ENCODE results near the gene TLE5.

TLE5 gene

DNA sequence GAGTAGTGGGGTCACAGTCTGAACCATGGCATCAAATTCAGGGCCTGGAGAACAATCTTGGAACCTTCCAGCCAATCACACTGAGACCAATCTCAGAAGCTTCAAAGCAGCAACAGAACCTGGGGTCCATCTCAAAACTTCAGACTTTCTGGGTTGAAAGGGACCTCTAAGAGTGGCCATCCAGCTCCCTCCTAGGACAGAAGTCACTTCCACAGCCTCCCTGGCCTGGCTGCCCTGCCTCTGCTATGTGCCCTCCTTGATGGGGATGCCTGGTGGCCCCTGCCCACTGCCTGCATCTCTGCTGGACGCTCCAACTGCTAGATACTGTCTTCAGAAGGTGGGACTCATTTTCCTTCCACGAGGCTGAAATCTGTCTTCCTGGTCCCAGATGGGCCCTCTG is 35.0 kb downstream of the TLE5 start:
- Histone ChIP-seq H3K4me3 (IDR thresholded peaks at IDR 0.05; ENCODE audit: insufficient read depth, low read depth, low read length) (no peak overlapping the region), H3K9ac (no peak overlapping the region), H3K79me2 (ENCODE audit: insufficient read depth, low read depth) (no peaks in the 10 kb centered on the region), H3K27me3 (ENCODE audit: insufficient read depth, low read depth) (peaks cover 91% of the 10 kb centered on the region), H3K4me1 (ENCODE audit: low read depth, poor library complexity, severe bottlenecking) (no peaks in the 10 kb centered on the region), H3K27ac (no peak overlapping the region), H3K36me3 (ENCODE audit: insufficient read depth) (no peaks in the 10 kb centered on the region), H4K20me1 (ENCODE audit: insufficient read depth) (no peaks in the 10 kb centered on the region), H2AFZ (ENCODE audit: low read depth) (no peak overlapping the region), H3K4me2 (no peak overlapping the region)
- TF ChIP-seq, protein P1, sequence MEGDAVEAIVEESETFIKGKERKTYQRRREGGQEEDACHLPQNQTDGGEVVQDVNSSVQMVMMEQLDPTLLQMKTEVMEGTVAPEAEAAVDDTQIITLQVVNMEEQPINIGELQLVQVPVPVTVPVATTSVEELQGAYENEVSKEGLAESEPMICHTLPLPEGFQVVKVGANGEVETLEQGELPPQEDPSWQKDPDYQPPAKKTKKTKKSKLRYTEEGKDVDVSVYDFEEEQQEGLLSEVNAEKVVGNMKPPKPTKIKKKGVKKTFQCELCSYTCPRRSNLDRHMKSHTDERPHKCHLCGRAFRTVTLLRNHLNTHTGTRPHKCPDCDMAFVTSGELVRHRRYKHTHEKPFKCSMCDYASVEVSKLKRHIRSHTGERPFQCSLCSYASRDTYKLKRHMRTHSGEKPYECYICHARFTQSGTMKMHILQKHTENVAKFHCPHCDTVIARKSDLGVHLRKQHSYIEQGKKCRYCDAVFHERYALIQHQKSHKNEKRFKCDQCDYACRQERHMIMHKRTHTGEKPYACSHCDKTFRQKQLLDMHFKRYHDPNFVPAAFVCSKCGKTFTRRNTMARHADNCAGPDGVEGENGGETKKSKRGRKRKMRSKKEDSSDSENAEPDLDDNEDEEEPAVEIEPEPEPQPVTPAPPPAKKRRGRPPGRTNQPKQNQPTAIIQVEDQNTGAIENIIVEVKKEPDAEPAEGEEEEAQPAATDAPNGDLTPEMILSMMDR (conservative IDR thresholded peaks at IDR 0.05; ENCODE audit: low read depth, low read length), result no peak

DNA sequence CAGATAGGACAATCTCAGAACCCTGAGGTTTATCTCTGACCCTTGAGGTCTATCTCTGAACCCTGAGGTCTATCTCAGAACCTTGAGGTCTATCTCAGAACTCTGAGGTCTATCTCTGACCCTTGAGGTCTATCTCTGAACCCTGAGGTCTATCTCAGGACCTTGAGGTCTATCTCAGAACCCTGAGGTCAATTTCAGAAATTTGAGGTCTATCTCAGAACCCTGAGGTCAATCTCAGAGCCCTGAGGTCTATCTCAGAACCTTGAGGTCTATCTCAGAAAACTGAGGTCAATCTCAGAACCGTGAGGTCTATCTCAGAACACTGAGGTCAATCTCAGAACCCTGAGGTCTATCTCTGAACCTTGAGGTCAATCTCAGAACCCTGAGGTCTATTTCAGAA is 35.5 kb downstream of the TLE5 start:
- H2AFZ ChIP-seq (ENCODE audit: low read depth), result no peak overlapping the region
- TF ChIP-seq, protein P1 (conservative IDR thresholded peaks at IDR 0.05; ENCODE audit: low read depth, low read length), result no peak
- no peaks in the 10 kb centered on the region for H3K79me2 ChIP-seq (ENCODE audit: insufficient read depth, low read depth)
- H3K27me3 ChIP-seq (ENCODE audit: insufficient read depth, low read depth), result peaks cover 86% of the 10 kb centered on the region
- no peaks in the 10 kb centered on the region for H3K36me3 ChIP-seq (ENCODE audit: insufficient read depth)
- H3K9ac ChIP-seq, result no peak overlapping the region
- H3K27ac ChIP-seq, result no peak overlapping the region
- no peak overlapping the region for H3K4me3 ChIP-seq (IDR thresholded peaks at IDR 0.05; ENCODE audit: insufficient read depth, low read depth, low read length)
- H3K4me2 ChIP-seq, result no peak overlapping the region
- no peaks in the 10 kb centered on the region for H3K4me1 ChIP-seq (ENCODE audit: low read depth, poor library complexity, severe bottlenecking)
- H4K20me1 ChIP-seq (ENCODE audit: insufficient read depth), result no peaks in the 10 kb centered on the region

DNA sequence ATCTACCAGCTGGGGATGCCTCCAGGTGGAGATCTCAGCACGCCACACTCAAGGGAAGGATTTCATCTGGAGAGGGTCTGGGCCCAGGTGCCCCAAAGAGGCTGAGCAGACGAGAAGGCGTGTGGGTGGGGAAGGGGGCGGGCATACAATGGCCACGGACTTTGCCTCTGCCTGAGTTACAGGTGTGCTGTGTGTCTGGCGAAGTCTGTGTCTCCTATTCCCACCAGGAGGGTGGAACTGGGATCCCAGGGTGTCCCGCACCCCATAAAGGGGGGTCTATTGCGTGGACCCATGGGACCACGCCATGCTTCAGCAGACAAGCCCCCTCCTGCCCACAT is 36.8 kb downstream of the TLE5 start:
- Histone ChIP-seq H3K36me3 (ENCODE audit: insufficient read depth) (no peaks in the 10 kb centered on the region), H4K20me1 (ENCODE audit: insufficient read depth) (no peaks in the 10 kb centered on the region), H3K4me1 (ENCODE audit: low read depth, poor library complexity, severe bottlenecking) (no peaks in the 10 kb centered on the region), H3K4me3 (IDR thresholded peaks at IDR 0.05; ENCODE audit: insufficient read depth, low read depth, low read length) (no peak overlapping the region), H3K27me3 (ENCODE audit: insufficient read depth, low read depth) (peaks cover 86% of the 10 kb centered on the region), H2AFZ (ENCODE audit: low read depth) (no peak overlapping the region), H3K9ac (no peak overlapping the region), H3K4me2 (no peak overlapping the region), H3K27ac (no peak overlapping the region), H3K79me2 (ENCODE audit: insufficient read depth, low read depth) (no peaks in the 10 kb centered on the region)
- TF ChIP-seq, protein P1 (conservative IDR thresholded peaks at IDR 0.05; ENCODE audit: low read depth, low read length), result no peak

DNA sequence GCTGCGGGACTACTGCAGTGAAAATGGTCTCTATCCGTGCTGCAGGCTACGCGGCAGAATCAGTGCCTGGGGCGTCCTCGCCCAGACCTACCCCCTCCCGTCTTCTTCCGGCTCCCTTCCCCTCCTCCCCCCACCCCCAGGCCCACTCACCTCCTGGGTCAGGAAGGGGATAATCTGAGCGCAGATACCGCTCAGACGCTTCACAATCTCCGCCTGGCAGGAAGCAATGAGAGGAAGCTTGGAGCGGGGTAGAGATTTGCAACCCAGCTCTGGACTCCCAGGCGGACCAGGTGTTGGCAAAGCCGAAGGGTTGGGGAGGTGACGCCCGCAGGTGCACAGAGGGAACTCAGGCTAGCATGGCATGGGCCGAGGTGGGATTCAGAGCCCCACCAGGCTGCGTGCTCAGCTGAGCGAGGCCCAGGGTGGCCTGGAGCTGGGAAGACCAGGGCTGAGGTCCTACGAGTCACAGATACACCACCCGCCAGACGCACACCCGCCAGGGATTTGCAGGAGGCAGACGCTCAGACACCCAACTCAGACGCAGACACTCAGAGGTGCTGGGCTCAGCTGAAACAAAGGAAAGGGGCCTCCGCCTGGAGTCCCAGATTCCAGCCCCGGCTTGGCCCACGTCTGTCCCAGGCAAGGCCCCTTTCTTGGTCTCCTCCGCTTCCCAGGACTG is 37.3 kb downstream of the TLE5 start:
- TF ChIP-seq, protein P1 (conservative IDR thresholded peaks at IDR 0.05; ENCODE audit: low read depth, low read length), result no peak

More for the DNA sequence above, 37.3 kb downstream of the TLE5 start:
- Histone ChIP-seq H3K4me2 (no peak overlapping the region), H3K4me3 (IDR thresholded peaks at IDR 0.05; ENCODE audit: insufficient read depth, low read depth, low read length) (no peak overlapping the region), H3K9ac (no peak overlapping the region), H3K27me3 (ENCODE audit: insufficient read depth, low read depth) (peaks cover 86% of the 10 kb centered on the region), H2AFZ (ENCODE audit: low read depth) (no peak overlapping the region), H4K20me1 (ENCODE audit: insufficient read depth) (no peaks in the 10 kb centered on the region), H3K4me1 (ENCODE audit: low read depth, poor library complexity, severe bottlenecking) (no peaks in the 10 kb centered on the region), H3K79me2 (ENCODE audit: insufficient read depth, low read depth) (no peaks in the 10 kb centered on the region), H3K27ac (no peak overlapping the region), H3K36me3 (ENCODE audit: insufficient read depth) (no peaks in the 10 kb centered on the region)

All from KMS-11 (cell line).